CD4-positive, alpha-beta T cell treated with Interleukin-15 for 4 hours (primary cell): ENCODE measurements around the gene LAMC3.
"Not testable (repeated sequence)": the region's sequence is repeated elsewhere in the genome, so short reads cannot be mapped to it uniquely, and the experiment has no call there.

Source experiments
- DNase-seq: peaks from one replicate; pipeline ENCODE4 v3.0.0-alpha.2; 2020; ENCODE audit warnings: low spot score

Gene LAMC3

DNA sequence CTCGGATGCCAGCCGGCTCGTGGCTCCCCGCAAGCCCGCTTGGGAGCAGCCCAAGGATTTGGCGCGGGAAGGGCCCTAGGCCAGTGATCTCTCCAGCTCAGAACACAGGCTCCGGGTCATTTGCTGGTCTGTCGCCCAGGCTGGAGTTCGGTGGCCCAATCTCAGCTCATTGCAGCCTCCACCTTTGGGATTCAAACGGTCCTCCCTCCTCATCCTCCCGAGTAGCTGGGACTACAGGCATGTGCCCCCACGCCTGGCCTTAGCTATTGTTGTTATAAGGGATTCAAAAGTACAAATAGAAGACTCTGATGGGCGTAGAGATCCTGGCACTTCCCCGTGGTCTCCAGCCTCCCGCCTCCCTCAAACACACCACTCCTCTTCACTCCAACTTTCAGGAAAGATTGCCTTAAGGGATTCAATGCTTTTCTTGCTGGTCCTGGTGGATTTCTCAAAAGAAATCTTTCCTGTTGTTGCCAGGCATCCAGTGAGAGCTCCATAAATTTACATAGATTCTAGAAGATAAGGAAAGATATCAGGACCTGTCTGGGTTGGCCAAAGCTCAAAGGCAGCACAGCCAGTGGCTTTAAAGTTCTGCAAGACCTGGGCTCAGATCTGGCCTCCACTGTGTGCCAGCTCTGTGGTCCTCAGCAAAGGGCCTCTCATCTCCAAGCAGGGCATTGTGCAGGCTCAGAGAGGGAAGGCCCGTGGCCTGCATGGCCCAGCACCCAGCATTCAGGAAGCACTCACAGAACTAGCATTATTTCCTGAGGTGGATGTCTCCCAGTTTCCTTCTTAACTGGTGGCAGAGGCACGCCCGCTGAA lies 88.4 kb downstream of the LAMC3 start:
- no peak for DNase-seq

DNA sequence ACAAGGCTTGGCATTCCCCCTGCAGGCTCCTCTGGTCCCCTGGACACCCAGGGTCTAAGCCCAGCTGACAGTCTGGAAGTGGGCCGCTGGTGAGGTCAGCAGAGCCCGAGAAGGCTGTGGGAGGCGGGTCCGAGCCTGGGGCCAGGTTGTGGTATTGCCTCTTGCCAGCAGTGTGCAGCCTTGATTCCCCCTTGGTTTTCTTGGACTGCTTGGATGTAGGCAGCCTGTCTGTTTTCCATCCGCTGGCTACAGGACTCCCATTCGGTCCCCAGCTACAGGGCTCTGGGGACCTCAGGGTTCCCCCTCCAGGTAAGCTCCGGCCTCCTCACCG lies 88.9 kb downstream of the LAMC3 start:
- DNase-seq: no peak

DNA sequence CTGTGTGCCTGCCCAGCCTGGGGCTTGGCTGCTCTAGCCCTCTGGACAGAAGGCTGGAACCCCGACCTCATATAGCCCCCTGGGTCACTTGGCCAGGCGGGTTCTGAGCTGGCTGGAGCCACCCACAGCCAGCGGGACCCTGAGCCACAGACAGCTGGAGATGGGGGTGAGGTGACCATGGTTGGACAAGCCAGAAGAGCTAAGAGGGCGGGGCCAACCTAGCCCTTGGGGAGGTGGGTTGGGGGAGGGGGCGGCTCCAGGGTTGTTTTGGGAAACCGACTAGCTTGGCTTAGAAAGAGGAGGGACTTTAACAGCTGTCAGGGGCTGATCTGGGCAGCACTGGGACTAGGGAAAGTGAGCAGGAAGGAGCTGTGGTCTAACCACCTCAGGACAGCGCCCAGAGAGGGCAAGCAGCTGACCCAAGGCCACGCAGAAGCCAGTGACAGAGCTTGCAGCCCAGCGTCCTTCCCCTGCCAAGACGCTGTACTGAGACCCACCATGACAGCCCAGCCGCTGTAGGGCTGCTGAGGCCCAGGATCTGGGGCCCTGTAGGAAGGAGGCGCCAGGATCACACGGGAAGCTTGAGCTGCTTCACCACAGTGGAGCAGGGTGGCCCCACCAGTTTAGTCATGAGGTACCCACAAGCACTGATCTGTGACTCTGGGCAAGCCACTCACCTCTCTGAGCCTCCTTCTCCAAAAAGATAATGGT lies 89.6 kb downstream of the LAMC3 start:
- no peak for DNase-seq

DNA sequence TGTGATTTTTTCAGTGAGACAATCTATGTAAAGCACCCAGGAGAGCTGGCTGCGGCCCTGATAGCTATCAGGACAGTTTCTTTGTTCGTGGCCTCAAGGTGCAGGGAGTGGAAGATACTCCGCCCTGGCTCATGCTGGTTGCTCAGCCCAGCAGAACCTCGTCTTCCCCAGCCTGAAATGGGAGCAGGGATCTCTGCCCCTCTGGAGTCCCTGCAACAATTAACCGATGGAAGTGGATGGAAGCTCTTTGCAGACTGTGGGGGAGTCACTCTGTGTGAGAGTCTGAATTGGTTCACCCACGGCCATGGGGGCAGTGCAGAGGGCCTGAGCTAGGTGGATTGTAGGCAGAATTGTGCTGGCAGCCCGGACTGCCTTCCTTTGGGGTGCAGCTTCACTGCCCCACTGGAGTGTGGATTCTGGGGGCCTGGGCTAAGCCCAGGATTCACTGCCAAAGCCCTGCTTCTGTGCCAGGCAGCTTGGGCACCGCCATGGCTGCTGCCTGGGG lies 90.2 kb downstream of the LAMC3 start:
- DNase-seq: no peak

DNA sequence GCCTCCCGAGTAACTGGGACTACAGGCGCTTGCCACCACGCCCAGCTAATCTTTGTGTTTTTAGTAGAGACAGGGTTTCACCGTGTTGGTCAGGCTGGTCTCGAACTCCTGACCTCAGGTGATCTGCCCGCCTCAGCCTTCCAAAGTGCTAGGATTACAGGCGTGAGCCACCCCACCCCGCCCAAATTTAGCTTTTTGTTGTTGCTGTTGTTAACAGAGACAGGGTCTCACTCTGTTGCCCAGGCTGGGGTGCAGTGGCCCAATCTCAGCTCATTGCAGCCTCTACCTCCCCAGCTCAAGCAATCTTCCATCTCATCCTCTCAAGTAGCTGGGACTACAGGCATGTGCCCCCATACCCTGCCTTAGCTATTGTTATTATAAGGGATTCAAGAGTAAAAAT lies 90.9 kb downstream of the LAMC3 start:
- not testable (repeated sequence) for DNase-seq

DNA sequence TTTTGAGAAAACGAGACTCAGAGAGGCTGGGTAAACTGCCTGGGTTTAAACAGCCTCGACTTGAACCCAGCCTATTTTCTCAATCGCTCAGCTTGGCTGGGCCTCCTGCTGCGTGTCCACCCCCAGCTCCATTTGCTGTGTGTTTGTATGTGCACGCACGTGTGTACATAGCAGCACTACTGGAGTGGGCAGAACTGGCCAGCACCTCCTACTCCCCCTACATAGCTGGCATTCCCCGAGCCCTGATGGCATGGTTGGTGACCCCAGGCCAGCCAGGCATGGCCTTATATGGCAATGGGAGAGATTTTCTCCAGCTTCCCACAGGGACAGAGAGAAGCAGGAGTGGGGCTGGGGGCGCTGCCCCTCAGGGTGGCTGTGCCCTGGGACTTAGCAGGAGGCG lies 91.5 kb downstream of the LAMC3 start:
- no peak for DNase-seq

DNA sequence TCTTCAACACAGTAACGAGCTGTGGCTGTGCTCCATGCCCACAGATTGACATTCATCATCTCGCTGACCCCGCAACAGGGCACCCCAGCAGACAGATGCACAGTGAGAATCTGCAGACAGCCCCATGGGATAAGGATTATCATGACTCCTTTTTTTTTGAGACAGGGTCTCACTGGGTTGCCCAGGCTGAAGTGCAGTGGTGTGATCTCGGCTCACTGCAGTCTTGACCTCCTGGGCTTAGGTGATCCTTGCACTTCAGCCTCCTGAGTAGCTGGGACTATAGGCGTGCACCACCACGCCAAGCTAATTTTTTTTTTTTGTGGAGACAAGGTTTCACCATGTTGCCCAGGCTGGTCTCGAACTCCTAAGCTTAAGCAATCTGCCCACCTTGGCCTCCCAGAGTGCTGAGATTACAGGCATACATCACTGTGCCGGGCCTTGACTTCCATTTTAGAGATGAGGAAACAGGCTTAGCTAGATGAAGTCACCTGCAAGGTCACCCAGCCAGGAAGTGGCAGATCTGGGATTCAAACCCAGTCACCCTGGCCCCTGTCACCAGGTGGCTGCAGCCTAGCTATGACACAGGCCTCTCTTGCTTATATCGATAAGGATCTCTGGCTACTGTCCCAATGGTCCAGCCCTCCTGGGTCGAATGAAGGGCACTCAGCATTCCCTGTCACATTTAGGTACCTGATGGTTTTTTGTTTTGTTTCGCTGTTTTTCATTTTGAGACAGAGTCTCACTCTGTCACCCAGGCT lies 92.4 kb downstream of the LAMC3 start:
- no peak for DNase-seq

DNA sequence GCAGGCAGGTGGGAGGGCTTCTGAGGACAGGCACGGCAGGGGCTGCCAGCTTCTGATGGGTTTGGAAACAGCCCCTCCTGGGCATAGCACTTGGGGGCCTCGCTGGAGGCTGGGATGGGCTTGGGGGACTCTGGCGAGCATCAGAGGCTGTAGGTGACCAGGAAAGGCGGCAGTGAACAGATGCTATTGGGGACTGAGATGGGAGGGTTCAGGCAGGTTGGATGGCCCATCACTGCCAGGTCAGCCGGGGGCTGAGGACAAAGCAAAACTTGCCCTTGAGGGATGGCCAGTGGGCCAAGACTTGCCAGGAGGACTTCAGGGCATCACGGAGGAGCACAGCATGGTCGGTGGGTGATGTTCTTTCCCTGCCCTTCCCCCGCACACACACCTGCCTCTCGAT lies 94.0 kb downstream of the LAMC3 start:
- DNase-seq: no peak

DNA sequence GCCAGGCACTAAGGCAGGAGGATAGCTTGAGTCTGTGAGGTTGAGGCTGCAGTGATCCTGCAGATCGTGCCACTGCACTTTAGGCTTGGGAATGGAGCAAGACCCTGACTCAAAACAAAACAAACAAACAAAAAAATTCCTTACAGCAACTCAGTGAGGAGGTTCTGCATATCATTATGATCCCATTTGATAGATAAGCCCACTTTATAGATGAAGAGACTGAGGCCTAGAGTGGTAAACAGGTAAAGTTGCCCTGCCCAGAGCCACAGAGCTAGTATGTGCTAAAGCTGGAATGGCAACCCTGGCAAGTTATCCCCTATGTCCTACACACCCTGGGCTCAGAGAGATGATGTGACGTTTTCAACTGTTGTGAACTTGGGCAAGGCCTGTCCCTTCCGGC lies 94.6 kb downstream of the LAMC3 start:
- DNase-seq: no peak

DNA sequence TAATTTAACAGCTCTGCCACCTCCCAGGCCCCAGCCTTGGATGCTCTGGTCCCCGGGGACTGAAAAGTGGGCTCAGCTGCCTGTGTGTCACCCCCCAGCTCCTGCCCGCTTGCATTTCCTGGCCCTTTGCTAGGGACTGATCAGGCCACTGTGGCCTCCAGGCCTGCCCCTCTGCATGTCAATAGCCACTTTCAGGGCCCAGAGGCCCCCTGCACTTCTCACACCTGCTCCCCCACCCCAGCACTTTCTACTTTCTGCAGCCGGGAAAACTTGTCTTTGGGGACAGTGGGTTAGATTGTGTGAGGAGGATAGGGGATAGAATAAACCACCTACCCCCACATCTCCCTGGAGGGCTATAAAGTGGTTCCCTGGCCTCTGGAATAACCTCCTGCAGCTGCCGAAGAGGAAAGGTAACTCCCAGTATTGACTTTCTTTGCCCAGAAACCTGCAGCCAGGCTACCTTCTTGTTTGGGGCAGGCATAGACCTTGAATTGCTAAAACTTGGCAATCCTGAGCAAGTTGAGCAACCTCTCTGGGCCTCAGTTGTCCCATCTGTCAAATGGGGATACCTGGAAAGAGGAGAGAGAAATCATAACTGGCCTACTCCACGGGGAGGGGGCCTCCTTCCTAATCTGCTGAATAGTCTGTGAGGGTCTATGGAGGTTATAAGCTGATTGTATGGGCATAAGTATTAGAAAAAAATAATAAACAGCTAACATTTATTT lies 95.2 kb downstream of the LAMC3 start:
- DNase-seq: no peak

DNA sequence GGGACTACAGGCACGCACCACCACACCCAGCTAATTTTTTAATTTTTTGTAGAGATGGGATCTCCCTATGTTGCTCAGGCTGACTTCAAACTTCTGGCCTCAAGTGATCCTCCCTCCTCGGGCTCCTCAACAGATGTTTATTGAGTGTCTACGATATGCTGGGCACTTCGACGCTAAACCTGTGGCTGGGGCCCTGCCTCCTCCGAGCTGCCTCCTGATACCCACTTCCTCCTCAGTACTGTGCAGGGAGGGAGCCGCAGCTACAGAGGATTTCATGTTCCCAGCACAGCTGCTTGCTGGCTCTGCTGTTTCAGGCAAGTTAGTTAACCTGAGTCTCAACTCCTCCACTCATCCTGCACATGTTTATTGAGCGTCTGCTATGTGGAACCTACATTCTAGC lies 97.0 kb downstream of the LAMC3 start:
- DNase-seq: no peak

DNA sequence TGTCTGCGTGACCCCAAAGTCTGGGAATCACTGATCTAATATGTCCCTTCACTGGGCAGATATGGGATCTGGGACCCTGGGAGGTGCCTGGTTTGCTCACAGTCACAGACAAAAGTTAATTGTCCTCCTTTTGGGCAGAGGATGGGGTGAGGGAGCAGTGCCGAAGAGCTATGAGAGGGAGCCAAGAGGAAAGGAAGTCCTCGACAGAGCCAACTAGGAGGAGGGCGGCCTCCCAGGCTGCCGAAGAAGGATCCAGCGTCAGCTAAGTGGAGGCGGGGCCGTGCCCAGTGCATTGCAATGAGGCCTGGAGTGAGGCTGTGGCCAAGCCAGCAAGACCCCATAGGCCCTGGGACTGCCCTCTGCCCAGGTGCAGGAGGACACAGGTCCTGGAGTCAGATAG lies 98.8 kb downstream of the LAMC3 start:
- DNase-seq: no peak

DNA sequence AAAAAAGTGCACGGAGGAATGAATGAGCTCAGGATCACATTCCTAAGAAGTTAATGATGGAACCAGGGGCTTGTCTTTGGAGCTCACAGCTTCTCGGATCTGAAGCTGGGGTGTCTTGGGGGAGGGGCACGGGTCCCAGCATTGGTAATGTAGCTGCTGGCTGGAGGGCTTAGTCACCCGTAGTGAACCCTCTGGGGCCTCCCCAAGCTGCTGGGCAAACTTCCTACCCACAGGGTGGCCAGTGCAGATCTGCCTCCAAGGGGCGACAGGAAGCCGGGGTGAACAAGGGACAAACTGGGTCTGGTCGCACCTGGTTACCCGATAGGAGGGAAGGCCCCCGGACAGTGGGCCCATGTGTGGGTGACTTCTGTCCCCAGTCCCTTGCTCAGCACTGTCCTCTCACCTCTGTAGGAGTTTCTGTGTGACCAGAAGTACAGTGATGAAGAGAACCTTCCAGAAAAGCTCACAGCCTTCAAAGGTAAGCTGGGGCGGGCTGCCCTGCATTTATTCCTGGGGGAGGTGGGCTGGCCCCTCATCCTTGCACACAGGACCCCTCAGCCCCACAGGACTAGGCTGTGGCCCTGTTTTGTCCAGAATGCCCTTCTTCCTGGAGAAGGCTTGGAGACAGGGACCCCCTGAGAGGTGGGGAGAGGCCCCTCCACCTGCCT lies 102.3 kb downstream of the LAMC3 start:
- no peak for DNase-seq

DNA sequence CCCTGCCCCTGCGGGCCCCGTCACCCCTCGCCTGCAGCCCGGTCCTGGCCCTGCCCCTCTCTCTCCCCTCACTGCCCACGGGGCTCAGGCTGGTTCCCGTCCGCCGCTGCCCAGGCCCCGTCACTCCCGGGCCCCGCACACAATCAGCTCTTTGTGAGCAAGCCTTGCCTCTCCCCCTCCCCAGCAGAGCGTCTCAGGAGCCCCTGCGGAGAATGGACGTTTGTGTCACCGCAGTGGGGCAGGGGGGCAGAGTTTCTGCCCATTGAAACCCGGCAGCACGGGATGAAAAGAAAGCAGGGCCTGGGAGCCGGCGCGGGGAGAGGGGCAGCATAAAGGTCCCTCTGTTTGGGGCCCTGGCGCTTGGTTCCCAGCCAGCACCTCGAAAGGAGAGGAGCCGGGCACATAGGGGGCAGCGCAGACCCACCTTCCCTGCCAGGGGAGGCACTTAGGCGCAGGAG lies 102.9 kb downstream of the LAMC3 start:
- no peak for DNase-seq

DNA sequence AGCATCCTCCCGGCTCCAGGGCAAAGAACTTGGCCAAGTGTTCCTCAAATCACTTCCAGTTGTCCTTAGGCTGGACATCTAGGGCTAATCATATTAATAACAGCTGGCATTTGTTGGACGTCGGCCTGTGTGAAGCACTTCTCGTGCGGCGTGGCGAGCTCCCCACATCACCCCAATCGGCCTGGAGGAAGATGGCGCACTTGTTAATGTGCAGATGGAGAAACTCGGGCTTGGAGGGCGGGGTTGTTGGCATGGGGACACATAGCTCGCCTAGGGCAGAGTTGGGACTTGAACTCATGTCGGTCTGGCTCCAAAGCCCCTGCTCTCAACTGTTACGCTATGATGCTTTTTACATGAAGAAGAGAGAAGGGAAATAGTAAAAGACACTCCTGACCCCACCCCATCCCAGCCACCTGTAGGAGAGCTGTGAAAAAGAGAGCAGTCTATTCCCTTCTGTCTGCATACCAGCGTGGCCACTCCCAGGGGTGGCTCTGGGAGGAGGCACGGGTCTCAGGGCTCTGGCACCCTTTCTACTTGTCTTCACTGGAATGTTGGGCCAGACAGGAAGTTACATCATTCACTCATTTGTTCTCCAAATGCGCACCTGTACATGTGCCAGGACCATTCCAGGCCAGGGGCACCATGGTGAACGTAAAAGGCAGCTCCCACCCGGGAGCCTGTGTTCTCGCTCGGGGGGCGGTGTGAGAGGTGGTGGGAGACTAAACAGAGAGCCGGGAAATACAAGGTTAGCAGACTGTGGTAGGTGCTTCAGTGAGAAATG lies 103.6 kb downstream of the LAMC3 start:
- DNase-seq: no peak

DNA sequence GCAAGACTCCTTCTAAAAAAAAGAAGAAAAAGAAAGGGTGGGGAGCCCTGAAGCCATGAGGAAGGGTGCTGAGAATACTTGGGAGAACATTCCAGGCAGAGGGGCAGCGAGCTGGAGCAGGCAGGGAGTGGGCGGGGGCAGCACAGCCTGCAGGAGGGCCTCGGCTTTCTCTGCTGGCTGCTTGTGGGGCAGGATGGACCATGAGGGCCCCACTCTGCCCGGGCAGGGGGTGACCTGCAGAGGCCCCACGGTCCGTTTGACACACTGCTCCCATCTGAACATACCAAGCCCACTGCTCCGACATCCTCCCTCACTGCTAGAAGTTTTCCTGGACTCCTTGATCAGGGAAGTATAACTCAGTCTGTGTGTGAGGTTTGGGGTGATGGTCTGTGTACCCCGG lies 104.7 kb downstream of the LAMC3 start:
- DNase-seq: no peak

DNA sequence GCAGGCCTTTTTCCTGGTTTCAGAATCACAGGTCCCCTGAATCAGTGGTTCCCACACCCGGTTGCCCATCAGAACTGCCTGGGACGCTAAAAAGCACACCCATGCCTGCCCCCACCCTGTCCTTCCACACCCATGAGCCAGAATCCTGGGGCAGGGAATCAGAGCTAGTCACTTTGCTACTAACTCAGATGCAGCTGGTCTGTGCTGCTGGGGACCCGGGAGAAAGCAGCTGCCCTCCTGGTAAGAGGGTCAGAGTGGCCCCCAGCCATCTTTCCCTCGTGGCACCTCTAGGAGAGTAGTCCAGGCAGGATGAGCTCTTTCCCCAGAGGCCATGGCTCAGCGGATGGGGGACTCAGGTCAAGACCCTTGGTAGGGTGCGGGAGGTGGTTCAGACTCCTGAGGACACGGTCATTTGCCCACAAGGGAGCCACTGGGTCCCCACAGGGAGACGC lies 105.1 kb downstream of the LAMC3 start:
- no peak for DNase-seq

DNA sequence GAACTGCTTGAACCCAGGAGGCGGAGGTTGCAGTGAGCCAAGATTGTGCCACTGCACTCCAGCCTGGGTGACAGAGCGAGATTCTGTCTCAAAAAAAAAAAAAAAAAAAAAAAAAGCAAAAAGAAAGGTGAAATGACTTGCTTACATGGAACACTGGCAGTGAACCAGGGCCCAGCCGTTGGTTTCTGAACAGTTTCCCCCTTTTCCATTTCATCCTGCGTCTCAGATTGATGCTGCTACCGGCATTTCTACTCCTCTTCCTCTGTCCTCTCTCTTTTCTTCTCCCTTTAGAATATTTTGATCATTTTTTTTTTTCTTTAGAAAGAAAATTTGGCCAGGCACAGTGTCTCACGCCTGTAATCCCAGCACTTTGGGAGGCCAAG lies 106.4 kb downstream of the LAMC3 start:
- DNase-seq: not testable (repeated sequence)

DNA sequence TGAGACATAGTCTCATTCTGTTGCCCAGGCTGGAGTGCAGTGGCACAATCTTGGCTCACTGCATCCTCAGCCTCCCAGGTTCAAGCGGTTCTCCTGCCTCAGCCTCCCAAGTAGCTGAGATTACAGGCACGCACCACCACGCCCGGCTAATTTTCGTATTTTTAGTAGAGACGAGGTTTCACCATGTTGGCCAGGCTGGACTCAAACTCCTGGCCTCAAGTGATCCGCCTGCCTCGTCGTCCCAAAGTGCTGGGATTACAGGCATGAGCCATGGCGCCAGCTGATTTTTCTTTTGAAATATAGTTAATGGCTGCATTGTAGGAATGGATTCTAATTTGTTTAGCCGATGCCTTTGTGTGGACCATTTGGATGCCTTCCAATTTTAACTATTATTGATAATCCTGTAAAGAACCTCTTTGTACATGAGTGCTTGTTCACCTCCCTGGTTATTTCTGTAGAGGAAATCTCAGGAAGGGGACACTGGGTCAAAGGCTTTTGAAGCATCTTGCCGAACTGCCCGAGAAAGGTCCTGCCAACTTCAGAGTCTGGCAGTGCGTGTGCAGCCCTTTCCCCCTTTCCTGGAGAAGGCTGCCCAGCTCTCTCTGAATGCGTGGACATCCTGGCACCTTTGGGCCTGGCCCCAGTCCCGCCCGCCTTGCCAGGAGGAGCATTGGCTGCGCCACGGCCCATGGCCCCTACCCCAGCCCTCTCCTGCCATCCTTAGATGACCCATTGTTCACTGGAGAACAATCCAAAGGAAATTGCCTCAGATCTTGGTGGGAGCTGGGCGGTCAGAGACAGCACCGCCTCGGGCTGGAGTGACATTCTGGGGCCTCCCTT lies 107.5 kb downstream of the LAMC3 start:
- DNase-seq: no peak
